HG03175 (cell line): ENCODE measurements around the gene DROSHA.

Source experiments
- ATAC-seq: cut with Tn5 transposase; IDR thresholded peaks from one replicate; pipeline ENCODE4 v1.9.1; 2021; ENCODE audit warnings: mild to moderate bottlenecking, moderate library complexity; ENCODE audit not compliant: unreplicated experiment

The DROSHA gene

DNA sequence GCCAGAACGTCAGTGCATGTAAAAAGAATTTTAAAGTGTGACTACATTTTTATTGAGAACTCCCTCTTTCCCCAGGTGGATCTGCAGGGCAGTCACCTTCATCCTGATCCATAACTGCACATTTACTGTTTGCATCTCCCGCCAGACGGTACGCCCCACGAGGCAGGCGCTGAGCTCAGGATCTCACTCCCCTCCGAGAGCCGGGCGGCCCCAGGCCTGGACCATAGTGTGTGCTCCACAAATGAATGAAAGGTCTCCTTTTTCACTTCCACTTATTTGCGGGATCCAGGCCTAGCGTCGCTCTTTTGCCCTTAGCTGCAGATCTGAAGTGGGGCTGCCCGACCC is 378 bp downstream of the DROSHA start:
- peak; percentile 53 for ATAC-seq

DNA sequence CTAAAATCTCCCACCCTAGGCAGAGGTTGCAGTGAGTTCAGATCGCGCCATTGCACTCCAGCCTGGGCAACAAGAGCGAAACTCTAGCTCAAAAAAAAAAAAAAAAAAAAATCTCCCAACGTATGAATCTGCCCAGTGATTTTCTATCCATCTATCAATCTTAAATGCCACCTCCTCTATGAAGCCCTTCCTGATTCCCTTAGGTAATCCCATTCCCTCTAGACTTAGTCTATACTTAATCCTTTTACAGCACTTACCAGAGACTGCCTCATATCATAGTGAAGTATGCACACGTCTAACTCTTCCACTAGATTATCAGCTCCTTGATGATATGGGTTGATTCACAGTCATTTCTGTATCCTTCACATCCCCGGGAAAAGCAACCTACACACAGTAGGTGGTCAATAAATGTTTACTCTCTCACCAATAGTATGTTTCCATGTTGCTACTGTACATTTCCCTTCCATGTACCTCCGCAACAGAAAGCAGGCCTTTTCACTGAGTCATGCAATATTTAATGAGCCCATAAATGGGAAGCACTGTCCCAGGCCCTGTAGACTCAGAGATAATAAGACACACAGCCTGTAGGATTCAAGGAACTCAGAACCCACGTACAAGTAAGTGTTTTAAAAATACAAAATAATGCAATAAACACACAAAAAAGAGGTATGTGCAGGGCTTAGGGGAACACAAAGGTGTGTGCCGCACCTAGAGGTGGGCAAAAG is 1.2 kb downstream of the DROSHA start:
- ATAC-seq: no peak

DNA sequence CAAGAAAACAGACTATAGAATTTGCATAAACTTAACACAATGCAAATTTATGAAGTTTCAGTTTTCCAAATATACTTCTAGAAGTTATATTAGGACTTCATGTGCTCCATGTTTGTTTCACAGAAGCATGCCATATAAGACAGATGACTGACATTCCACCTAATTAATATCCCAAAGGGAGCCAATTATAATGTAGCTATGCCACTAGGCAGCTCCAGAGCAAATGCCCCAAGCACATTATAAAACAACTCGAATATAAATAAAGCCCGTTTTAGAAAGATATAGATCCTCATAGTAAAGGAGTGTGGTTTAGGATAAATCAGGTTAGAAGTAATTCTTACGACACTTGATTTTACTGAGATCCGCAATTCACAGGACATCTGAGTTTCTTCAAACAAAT is 8.9 kb downstream of the DROSHA start:
- ATAC-seq: no peak

- ATAC-seq: no peak
Measured at GRCh38 chr5:31516802-31517201, 15.1 kb downstream of the DROSHA start.

DNA sequence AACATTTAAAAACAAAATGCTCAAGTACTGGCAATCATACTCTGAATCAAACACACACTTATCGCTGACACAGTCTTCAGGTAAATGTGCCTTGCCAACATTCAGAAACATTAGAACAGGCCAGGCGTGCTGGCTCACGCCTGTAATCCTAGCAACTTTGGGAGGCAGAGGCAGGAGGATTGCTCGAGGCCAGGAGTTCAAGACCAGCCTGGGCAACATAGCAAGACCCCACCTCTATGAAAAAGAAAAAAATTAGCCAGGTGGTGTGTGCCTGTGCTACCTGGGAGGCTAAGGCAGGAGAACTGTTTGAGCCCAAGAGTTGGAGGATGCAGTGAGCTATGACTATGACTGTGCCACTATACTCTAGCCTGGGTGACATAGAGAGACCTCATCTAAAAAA is 20.6 kb downstream of the DROSHA start:
- no peak for ATAC-seq

- no peak for ATAC-seq
Measured at GRCh38 chr5:31504529-31504928, 27.4 kb downstream of the DROSHA start.

GRCh38 chr5:31502506-31502905 is 29.4 kb downstream of the DROSHA start:
- ATAC-seq: no peak

GRCh38 chr5:31500256-31500655 is 31.6 kb downstream of the DROSHA start:
- no peak for ATAC-seq

- no peak for ATAC-seq
Measured at GRCh38 chr5:31496891-31497290, 35.0 kb downstream of the DROSHA start.

- ATAC-seq: no peak
Measured at GRCh38 chr5:31496301-31496700, 35.6 kb downstream of the DROSHA start.

DNA sequence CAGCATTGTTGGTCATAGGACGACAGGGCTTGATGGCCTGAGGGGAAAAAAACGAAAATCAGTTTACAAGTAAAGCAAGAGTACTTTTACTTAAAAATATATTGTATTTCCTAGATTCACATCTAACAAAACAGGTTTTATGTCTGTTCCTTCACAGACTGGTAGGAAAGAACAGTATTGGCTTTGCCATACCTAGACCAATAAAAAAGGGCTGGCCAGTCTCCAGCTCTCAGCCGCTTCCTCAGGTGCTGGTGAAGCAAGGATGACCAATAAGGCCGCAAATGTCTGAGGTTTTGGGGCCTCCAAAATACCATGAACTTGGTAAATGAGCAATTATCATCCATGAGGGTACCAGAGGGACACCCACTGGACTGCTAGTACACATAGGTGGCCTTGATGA is 36.6 kb downstream of the DROSHA start:
- no peak for ATAC-seq

DNA sequence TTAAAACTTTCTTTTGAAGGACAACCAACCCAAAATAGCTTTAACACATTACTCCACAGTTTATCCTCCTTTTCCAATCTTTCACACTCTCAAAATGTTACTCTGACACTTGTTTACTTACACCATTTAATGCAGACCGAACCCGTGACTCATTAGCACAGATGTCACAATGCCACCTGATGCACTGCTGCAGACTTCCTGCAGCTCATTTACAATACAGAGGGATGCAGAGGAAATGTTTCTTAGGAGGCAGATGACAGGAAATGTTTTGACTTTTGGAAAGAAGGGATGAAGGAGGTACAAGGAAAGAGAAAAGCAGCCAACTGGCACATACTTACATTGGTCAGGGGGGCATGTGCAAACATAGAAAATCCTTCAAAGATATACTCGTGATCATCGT is 39.0 kb downstream of the DROSHA start:
- ATAC-seq: no peak

GRCh38 chr5:31487506-31487905 is 44.4 kb downstream of the DROSHA start:
- ATAC-seq: no peak

DNA sequence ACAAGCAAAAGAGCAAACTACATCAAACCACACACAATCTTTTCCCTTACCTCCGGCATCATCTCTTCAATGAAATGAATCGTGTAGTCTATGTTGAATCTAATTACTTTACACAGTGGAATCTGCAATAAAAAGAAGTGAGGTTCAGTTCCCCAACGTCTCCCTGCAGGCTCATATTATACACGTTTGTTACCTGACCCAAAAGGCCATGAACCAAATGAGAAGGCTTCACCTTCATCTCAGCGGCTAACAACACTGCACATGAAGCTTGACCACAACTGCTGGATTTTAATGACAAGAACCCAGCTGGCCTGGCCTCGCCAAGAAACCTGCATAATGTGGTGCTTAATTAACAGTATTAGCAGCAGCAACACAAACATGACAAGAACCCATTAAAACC is 45.5 kb downstream of the DROSHA start:
- ATAC-seq: no peak

DNA sequence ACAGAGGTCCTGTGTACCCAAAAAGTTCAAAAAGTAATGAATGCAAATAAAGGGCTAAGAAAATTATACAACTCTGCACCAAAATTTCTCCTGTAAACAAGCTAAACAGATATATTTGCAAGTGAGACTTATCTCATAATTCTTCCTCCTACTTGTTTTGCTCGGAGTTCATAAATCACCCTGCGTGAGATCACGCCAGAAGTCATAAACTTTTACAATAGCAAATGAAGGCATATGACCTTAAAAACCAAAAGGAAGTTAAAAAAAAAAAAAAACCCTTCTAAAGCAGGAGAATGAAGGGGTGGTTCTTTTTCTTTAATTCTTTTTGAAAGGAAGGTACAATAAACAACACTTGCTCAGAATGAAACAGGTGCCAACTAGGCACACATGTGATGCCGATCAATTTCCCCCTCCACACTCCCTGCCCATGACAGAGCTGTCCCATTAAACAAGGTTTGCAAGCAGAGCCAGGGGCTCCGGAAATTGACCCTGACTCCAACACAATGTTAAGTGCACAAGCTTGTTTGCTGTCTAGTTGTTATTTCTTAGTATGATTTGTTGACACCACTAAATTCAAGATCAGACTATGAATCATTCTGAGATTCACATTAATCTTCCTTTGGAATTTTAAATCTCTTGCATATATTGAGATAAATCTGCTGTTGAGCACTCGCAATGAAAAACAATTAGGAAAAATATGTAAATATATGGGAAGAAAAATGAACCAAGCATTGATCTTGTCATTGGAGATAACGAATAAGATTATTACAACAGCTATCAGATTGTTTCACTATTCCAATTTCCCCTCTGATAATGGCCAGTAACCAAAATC is 46.3 kb downstream of the DROSHA start:
- no peak for ATAC-seq

GRCh38 chr5:31481531-31482165 is 50.2 kb downstream of the DROSHA start:
- ATAC-seq: no peak

- ATAC-seq: no peak
Measured at GRCh38 chr5:31479706-31480105, 52.2 kb downstream of the DROSHA start.

DNA sequence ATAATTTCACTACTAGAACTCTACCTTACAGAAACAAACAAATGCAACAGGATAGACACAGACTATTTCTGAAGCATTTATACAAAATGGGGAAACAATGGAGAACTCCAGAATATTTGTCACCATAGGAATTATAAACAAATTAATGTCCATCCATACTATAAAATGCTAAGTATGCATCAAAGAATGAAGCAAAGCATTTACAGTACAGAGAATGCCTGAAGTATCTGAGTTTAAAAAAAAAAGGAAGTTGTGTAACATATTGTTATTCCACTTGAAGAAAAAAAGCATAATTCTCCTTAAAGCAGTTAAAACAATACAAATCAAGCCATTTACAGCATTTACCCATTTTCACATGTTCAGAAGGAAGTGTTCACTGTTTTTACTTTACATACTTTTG is 53.0 kb downstream of the DROSHA start:
- no peak for ATAC-seq

DNA sequence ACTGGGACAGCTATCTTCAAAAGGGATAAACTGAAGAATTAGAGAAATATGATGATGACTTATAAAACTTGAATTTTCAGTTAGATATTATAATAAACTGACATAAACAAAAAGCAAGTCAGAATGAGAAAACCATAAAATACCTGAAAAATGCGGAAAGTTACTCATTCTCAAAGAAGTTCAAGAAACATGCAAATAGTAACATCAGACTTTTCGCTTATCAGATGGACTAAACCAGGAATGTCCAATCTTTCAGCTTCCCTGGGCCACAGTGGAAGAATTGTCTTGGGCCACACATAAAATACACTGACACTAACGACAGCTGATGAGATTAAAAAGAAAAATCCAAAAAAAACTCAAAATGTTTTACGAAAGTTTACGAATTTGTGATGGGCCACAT is 53.9 kb downstream of the DROSHA start:
- no peak for ATAC-seq

- ATAC-seq: no peak
Measured at GRCh38 chr5:31477516-31477915, 54.4 kb downstream of the DROSHA start.

- ATAC-seq: no peak
Measured at GRCh38 chr5:31476738-31477141, 55.2 kb downstream of the DROSHA start.

GRCh38 chr5:31471916-31472315 is 60.0 kb downstream of the DROSHA start:
- no peak for ATAC-seq
